Common myeloid progenitor, CD34-positive (primary cell): Measurements from ENCODE around the gene TOR1B.
A peak's percentile ranks its signal among the peaks of the same experiment; 100 is the strongest.

Source experiments
- CTCF ChIA-PET: fragments of 350-600 bp; sonication (Branson Sonifier 250); formaldehyde crosslinking; loops from one replicate; lab custom pipeline; 2021; ENCODE audit warnings: antibody characterized with exemption; lab: Charles Lee
- POLR2A ChIA-PET: fragments of 350-600 bp; sonication (Branson Sonifier 250); formaldehyde crosslinking; loops from one replicate; lab custom pipeline; 2021; ENCODE audit warnings: antibody characterized with exemption; lab: Charles Lee
- DNase-seq, 3 donors: peaks; one replicate each; pipeline versions ENCODE4 v3.0.0 to v3.0.0-alpha.2; 2013
- H3K27ac ChIP-seq, 2 experiments: 1 replicate in 1 of 2; 2 replicates in 1 of 2; pipeline ENCODE4 v1.7.0; 2013; ENCODE audit warnings: inconsistent platforms in 2 of 2, low read length in 2 of 2, mild to moderate bottlenecking in 2 of 2, low read depth in 1 of 2, moderate library complexity in 1 of 2; ENCODE audit not compliant: severe bottlenecking in 2 of 2, insufficient read depth in 1 of 2, poor library complexity in 1 of 2
- H3K27me3 ChIP-seq, 5 experiments: replicated peaks in 2 of 5; 1 replicate in 3 of 5; 2 replicates in 2 of 5; pipeline versions ENCODE4 v1.6.1 to v1.7.0; 2013; ENCODE audit warnings: low read length in 4 of 5, mild to moderate bottlenecking in 2 of 5, moderate library complexity in 2 of 5, inconsistent platforms in 1 of 5; ENCODE audit not compliant: insufficient read depth in 5 of 5, control insufficient read depth in 4 of 5
- H3K36me3 ChIP-seq, 4 experiments: 1 replicate in 2 of 4; 2 replicates in 2 of 4; pipeline versions ENCODE4 v1.6.1 to v1.7.0; 2013; ENCODE audit warnings: low read length in 3 of 4, control low read depth in 1 of 4, mild to moderate bottlenecking in 1 of 4; ENCODE audit not compliant: control insufficient read depth in 4 of 4, insufficient read depth in 4 of 4
- H3K4me1 ChIP-seq, 4 experiments: 1 replicate in 3 of 4; 2 replicates in 1 of 4; pipeline versions ENCODE4 v1.6.1 to v1.7.1; 2013; ENCODE audit warnings: low read length in 3 of 4, mild to moderate bottlenecking in 3 of 4, control low read depth in 1 of 4, inconsistent platforms in 1 of 4, moderate library complexity in 1 of 4; ENCODE audit not compliant: control insufficient read depth in 4 of 4, insufficient read depth in 4 of 4; ENCODE audit errors: control extremely low read depth in 1 of 4
- H3K4me3 ChIP-seq, 7 experiments: 1 replicate in 4 of 7; 2 replicates in 3 of 7; pipeline versions ENCODE4 v1.5.1 to v1.7.0; 2013; ENCODE audit warnings: mild to moderate bottlenecking in 7 of 7, low read length in 6 of 7, moderate library complexity in 6 of 7, inconsistent platforms in 2 of 7, low read depth in 2 of 7, control low read depth in 1 of 7; ENCODE audit not compliant: insufficient read depth in 4 of 7, control insufficient read depth in 1 of 7; ENCODE audit errors: extremely low read depth in 1 of 7
- H3K9me3 ChIP-seq, 5 experiments: 1 replicate in 4 of 5; 2 replicates in 1 of 5; pipeline versions ENCODE4 v1.6.1 to v1.7.1; 2013; ENCODE audit warnings: low read length in 4 of 5, mild to moderate bottlenecking in 2 of 5, inconsistent platforms in 1 of 5, low read depth in 1 of 5, moderate library complexity in 1 of 5; ENCODE audit not compliant: control insufficient read depth in 4 of 5, insufficient read depth in 2 of 5; ENCODE audit errors: control extremely low read depth in 1 of 5
- WGBS: methylation state at CpG from one replicate; pipeline ENCODE4 v1.1.5; 2013; ENCODE audit not compliant: insufficient coverage; 5-methylcytosine and 5-hydroxymethylcytosine counted together

Gene TOR1B

DNA sequence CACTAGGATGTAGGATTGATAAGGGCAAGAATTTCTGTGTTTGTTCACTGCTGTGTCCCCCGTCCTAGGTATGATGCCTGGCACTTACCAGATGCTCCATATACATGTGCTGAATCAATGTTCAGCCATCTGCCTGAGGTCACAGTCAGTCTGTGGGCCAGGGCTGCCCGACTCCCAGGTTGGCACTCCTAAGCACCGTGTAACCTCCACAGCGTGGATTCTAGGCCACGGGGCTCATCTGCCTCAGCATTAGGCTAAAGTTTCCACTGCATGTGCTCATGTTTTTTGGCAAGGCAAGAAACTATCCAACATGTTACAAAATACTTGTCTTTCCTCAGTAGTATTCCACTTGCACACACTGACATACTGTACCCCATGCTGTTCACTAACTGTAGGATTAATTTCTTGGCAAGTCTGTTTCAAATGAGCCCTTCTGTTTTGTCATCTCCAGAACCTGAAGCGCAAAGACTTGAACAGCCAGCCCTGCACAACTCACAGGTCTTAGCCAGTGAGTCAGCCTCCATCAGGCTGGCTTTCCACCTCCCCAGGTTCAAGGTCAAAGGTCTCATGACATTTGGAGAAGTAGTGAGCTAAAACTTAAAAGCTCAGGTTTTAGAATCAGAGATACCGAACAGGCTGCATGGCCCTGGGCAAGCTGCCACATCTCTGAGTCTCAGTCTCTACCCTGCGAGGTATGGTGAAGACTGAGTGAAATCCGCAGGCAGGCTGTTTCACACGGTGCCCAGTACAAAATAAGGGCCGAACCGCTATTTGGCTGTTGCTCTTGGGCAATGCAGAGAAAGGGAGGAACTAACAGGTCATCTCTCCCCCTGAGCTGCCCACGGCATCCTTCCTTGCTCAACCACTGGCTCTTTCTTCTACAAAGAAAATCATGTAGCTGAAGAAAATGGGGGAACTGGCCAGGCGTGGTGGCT is 13.8 kb downstream of the TOR1B start:
- POLR2A ChIA-PET, result interaction anchor here (1.0 to 1.2 kb wide), 2 partner anchors 59 to 226 kb away, joined by 3 read pairs; partner anchors contain the start of gene FNBP1
- no peaks in the 10 kb centered on the region for H3K9me3 ChIP-seq
- no peaks in the 10 kb centered on the region for H3K27me3 ChIP-seq
- H3K4me3 ChIP-seq, result no peak overlapping the region
- DNase-seq, result peak in 1 of 3 donors; percentile 42
- WGBS, result 92% methylated on average over 11 of the region's 14 CpGs
- no peak overlapping the region for H3K27ac ChIP-seq
- CTCF ChIA-PET, result interaction anchor here (1.4 kb wide), 1 partner anchor 90 kb away, joined by 3 read pairs; no protein-coding TSS in a partner anchor
- peaks cover 0 to 4% (median 0%) of the 10 kb centered on the region in 4 experiments for H3K4me1 ChIP-seq
- peaks cover 24 to 87% (median 63%) of the 10 kb centered on the region in 4 experiments for H3K36me3 ChIP-seq

DNA sequence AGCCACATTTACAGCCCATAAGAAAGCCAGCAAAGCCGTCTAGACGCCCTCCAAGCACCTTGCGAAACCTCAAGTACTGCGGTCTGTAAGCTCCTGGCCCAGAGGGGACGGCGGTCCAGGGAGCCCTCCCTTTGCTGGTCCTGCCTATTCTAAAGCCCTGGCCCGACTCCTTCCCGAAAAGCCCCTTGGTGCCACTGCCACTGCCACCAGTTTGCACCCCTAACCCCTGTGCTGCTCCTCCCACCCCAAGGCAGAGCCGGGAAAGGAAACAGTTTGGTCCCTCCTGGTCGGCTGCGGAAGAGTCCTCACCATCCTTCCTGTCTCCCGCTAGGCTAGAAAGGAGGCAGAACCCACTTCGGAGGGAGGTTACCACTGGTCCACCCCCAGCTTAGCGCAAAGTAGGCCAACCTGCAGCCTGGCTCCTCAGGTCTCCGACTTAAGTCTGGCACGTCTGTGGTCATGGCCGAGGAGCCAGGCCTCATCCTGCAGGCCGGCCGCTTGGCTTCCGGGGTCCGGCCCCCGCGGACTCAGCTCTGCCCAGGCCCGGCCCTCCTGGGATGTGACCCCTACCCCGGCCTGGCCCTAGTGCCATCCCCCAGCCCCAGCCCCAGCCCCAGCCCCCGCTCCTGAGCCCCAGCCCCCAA is 20.0 kb downstream of the TOR1B start:
- Histone ChIP-seq H3K27ac (peak overlapping the region in 1 of 2 experiments; percentile 66), H3K4me3 (peak overlapping the region in 6 of 7 experiments; percentile 59 to 91 (median 80)), H3K4me1 (peaks cover 0 to 13% (median 10%) of the 10 kb centered on the region in 4 experiments), H3K36me3 (peaks cover 9 to 48% (median 31%) of the 10 kb centered on the region in 4 experiments), H3K27me3 (no peaks in the 10 kb centered on the region), H3K9me3 (no peaks in the 10 kb centered on the region)
- peak in 1 of 3 donors; percentile 24 for DNase-seq
- POLR2A ChIA-PET, result interaction anchor here (0.7 to 0.8 kb wide), 2 partner anchors 13 to 56 kb away, joined by 3 to 4 read pairs; no protein-coding TSS in a partner anchor
- CTCF ChIA-PET, result interaction anchor here (1.5 kb wide), 1 partner anchor 56 kb away, joined by 4 read pairs; no protein-coding TSS in a partner anchor
- 32% methylated on average over 19 of the region's 26 CpGs for whole genome bisulfite sequencing

DNA sequence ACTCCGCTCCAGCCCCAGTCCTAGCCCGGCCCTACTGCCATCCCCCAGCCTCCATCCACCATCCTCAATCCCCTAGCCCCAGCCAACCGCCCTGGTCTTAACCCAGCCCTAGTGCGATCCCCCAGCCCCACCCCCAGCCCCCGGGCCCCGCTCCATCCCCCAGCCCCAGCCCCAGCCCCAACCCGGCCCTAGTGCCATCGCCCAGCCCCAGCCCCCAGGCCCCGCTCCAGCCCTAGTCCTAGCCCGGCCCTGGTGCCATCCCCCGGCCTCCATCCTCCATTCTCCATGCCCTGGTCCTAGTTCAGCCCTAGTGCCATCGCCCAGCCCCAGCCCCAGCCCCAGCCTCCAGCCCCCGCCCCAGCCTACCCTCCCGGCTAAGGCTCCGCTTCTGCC is 20.6 kb downstream of the TOR1B start:
- no peaks in the 10 kb centered on the region for H3K27me3 ChIP-seq
- peak overlapping the region; percentile 70 to 91 (median 80) for H3K4me3 ChIP-seq
- 0% methylated on average over 6 of the region's 15 CpGs for WGBS
- no peaks in the 10 kb centered on the region for H3K9me3 ChIP-seq
- H3K4me1 ChIP-seq, result peaks cover 0 to 13% (median 11%) of the 10 kb centered on the region in 4 experiments
- peaks cover 6 to 46% (median 28%) of the 10 kb centered on the region in 4 experiments for H3K36me3 ChIP-seq
- POLR2A ChIA-PET, result interaction anchor here (0.8 to 1.0 kb wide), 2 partner anchors 11 to 56 kb away, joined by 3 to 4 read pairs; partner anchors contain the start of genes C9orf78 and USP20
- DNase-seq, result no peak
- CTCF ChIA-PET, result interaction anchor here (1.0 kb wide), 1 partner anchor 11 kb away, joined by 5 read pairs; no protein-coding TSS in a partner anchor
- H3K27ac ChIP-seq, result peak overlapping the region in 1 of 2 experiments; percentile 66

DNA sequence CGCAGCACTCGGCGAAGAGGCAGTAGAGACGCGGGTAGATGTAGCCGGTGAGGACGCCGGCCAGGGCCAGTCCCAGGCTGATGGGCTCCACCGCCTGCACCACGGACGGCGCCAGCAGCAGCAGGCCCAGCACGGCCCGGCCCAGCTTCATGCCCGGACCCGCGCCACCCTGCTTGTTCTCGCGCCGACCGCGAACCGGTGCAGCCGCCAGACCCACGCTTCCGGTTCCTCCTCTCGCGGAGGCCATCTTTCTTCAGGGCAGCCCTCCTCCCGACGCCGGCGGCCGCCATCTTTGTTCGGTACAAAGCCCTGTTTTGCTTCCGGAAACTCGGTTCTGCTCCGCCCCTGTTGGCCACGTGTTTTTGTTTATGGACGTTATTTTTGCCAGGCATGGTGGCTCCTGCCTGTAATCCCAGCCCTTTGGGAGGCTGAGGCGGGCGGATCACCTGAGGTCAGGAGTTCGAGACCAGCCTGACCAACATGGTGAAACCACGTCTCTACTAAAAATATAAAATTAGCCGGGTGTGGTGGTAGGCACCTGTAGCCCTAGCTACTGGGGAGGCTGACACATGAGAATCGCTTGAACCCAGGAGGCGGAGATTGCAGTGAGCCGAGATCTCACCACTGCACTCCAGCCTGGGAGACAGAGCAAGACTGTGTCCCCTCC is 21.1 kb downstream of the TOR1B start, which contains the start of gene TOR1A:
TOR1A (minus strand) TSS at position 202 of the 667 bp plus-strand sequence; CDS start at position 151, 51 bp downstream.
- 2% methylated on average over 42 of the region's 47 CpGs for WGBS

DNA sequence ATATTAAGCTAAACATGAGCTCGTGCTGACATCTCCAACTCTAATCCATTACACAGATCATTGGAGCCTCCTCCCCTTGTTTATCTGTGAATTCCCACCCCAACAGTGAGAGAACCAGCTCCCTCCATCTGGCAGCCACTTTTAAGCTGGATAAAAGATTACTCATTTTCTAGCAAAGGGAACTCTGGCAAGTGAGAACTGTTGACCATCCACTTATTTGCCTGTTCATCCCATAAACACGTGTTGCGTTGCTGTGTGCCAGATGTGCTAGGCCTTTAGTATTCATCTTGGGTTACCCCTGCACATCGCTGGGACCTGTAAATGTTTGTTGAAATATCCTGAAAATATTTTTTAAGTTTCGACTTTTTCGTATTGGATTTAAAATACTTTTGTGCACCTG is 23.4 kb downstream of the TOR1B start:
- WGBS, result 96% methylated on average over 3 of the region's 6 CpGs
- H3K27me3 ChIP-seq, result no peaks in the 10 kb centered on the region
- POLR2A ChIA-PET, result no interaction called here
- H3K27ac ChIP-seq, result no peak overlapping the region
- no peaks in the 10 kb centered on the region for H3K9me3 ChIP-seq
- DNase-seq, result no peak
- H3K4me3 ChIP-seq, result no peak overlapping the region
- CTCF ChIA-PET, result interaction anchor here (1.4 kb wide), 1 partner anchor 59 kb away, joined by 3 read pairs; no protein-coding TSS in a partner anchor
- H3K4me1 ChIP-seq, result peaks cover 0 to 13% (median 11%) of the 10 kb centered on the region in 4 experiments
- H3K36me3 ChIP-seq, result peaks cover 2 to 53% (median 40%) of the 10 kb centered on the region in 4 experiments

More for the DNA sequence above, 21.1 kb downstream of the TOR1B start, which contains the start of gene TOR1A:
- ChIA-PET POLR2A (interaction anchor here (0.8 to 1.0 kb wide), 2 partner anchors 11 to 55 kb away, joined by 3 to 4 read pairs; partner anchors contain the start of genes C9orf78 and USP20), CTCF (interaction anchor here (1.0 kb wide), 1 partner anchor 10 kb away, joined by 5 read pairs; no protein-coding TSS in a partner anchor)
- DNase-seq, result peak; percentile 95 to 97 (median 97)
- H3K27ac ChIP-seq, result peak within 1 kb of the TSS in 1 of 2 experiments; percentile 66
- no peaks in the 10 kb centered on the region for H3K9me3 ChIP-seq
- peaks cover 4 to 46% (median 28%) of the 10 kb centered on the region in 4 experiments for H3K36me3 ChIP-seq
- H3K27me3 ChIP-seq, result no peaks in the 10 kb centered on the region
- peak within 1 kb of the TSS; percentile 70 to 91 (median 80) for H3K4me3 ChIP-seq
- peaks cover 0 to 13% (median 11%) of the 10 kb centered on the region in 4 experiments for H3K4me1 ChIP-seq

DNA sequence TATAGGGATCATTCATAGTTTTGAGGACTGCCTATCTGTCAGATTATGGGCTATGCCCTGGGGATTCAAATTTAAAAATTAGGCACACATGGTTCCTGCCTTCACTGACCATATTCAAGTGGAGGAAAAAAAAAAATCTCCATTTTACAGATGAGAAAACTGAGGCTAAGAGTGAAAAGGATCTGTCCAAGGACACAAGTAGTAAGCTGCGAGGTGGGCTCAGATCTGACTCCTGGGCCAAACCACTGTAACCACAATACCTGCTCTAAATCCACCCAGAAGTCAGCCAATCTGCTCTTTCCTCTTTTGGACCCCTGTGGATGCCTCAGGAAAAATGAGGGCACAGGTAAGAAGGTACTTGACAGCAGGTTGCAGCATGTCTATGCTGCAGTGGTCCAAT is 23.8 kb downstream of the TOR1B start:
- H3K36me3 ChIP-seq, result peaks cover 3 to 53% (median 40%) of the 10 kb centered on the region in 4 experiments
- no peak for DNase-seq

More for the DNA sequence above, 23.8 kb downstream of the TOR1B start:
- no peaks in the 10 kb centered on the region for H3K27me3 ChIP-seq
- no peaks in the 10 kb centered on the region for H3K9me3 ChIP-seq
- ChIA-PET CTCF (interaction anchor here (1.4 kb wide), 1 partner anchor 58 kb away, joined by 3 read pairs; no protein-coding TSS in a partner anchor), POLR2A (interaction anchor here (0.6 kb wide), 1 partner anchor 722 kb away, joined by 3 read pairs; no protein-coding TSS in a partner anchor)
- WGBS, result 33% methylated on average over 1 of the region's 1 CpG
- H3K27ac ChIP-seq, result no peak overlapping the region
- peaks cover 0 to 13% (median 11%) of the 10 kb centered on the region in 4 experiments for H3K4me1 ChIP-seq
- H3K4me3 ChIP-seq, result no peak overlapping the region
